Activated naive CD4-positive, alpha-beta T cell treated with anti-CD3 and anti-CD28 coated beads, Interleukin-2, amount 50 U/mL, for 24 hours (primary cell): ENCODE data around the gene HPN.
"Not testable (repeated sequence)": the region's sequence is repeated elsewhere in the genome, so short reads cannot be mapped to it uniquely, and the experiment has no call there.

Experiments used
- H3K27ac Mint-ChIP-seq: one replicate; pipeline ENCODE4 v1.8.0; 2021; ENCODE audit warnings: mild to moderate bottlenecking, mixed read lengths
- H3K27me3 Mint-ChIP-seq: one replicate; pipeline ENCODE4 v1.8.0; 2021; ENCODE audit warnings: mixed read lengths
- H3K36me3 Mint-ChIP-seq: one replicate; pipeline ENCODE4 v1.8.0; 2021; ENCODE audit warnings: mixed read lengths
- H3K4me1 Mint-ChIP-seq: one replicate; pipeline ENCODE4 v1.8.0; 2021; ENCODE audit warnings: mixed read lengths
- H3K4me3 Mint-ChIP-seq: one replicate; pipeline ENCODE4 v1.8.0; 2021; ENCODE audit warnings: mild to moderate bottlenecking, mixed read lengths
- H3K9me3 Mint-ChIP-seq: one replicate; pipeline ENCODE4 v1.8.0; 2021; ENCODE audit warnings: mixed read lengths

HPN gene

DNA sequence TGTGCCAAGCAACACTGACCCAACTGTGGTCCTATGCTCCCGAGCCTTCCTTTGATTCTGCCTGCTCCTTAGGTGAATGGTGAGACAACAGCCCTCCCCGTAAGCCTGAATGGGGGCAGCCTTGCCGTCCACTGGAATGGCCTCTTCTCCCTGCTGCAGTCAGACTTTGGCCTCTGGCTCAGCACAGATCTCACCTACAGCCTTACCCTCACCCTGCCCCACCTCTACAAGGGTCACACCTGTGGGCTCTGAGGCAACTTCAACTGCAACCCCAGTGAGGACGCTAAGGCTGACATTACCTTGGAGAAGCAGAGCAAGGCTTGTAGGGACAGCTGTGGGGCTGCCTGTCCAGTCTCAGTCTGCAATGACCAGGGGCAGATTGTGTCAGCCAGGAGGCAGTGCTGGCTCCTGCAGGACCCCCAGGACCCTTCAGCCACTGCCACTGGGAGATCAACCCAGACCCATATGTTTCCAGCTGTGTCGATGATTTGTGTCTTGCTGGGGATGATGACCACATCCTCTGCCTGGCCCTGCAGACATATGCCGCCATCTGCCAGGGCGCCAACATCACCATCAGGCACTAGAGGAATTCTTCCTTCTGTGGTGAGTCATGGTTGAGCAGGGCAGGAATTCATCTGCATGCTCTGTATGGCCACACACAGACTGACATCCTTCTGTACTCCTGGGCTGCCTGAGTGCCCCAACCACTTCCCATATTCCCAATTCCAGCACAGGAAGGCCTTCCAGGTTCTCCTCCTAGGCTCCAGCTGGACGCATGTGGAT lies 46.8 kb downstream of the HPN start:
- Mint-ChIP-seq H3K27ac (no peak overlapping the region), H3K4me3 (no peak overlapping the region), H3K36me3 (no peaks in the 10 kb centered on the region), H3K27me3 (peaks cover 4% of the 10 kb centered on the region), H3K9me3 (no peaks in the 10 kb centered on the region), H3K4me1 (peaks cover 9% of the 10 kb centered on the region)

DNA sequence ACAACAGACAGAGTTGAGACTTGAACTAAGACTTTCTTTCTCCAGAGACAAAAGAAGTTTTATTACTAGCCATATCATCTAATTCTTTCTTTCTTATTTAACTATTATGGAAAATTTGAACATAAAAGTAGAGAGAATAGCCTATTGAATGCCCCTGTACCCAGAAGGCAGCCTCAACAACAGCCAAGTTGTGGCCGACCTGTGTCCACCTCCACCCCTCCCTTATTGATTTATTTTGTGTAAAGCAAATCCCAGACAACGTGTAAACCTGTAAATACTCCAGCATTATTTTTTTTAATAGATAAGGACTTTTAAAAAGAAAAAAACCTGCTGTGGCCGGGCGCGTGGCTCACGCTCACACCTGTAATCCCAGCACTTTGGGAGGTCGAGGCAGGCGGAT lies 48.0 kb downstream of the HPN start:
- H3K36me3 Mint-ChIP-seq, result no peaks in the 10 kb centered on the region

DNA sequence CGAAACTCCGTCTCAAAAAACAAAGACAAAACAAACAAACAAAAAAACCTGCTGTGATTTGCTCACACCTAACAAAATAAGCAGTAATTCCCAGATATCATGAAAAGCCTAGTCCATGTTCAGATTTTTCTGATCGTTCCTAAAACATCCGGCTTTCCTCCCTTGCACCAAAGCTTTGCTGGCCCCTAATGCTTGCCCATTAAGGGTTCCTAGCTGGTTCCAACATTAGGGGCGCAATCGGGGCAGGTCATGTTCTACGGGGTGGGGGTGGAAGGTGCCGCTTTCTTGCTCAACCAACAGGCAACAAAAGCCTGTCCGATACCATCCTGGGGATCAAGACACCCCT lies 48.6 kb downstream of the HPN start:
- H3K27ac Mint-ChIP-seq, result no peak overlapping the region
- H3K4me1 Mint-ChIP-seq, result peaks cover 9% of the 10 kb centered on the region
- peaks cover 4% of the 10 kb centered on the region for H3K27me3 Mint-ChIP-seq
- no peak overlapping the region for H3K4me3 Mint-ChIP-seq
- H3K36me3 Mint-ChIP-seq, result no peaks in the 10 kb centered on the region
- no peaks in the 10 kb centered on the region for H3K9me3 Mint-ChIP-seq

More for the DNA sequence above, 48.0 kb downstream of the HPN start:
- peaks cover 4% of the 10 kb centered on the region for H3K27me3 Mint-ChIP-seq
- no peak overlapping the region for H3K27ac Mint-ChIP-seq
- peaks cover 9% of the 10 kb centered on the region for H3K4me1 Mint-ChIP-seq
- no peak overlapping the region for H3K4me3 Mint-ChIP-seq
- H3K9me3 Mint-ChIP-seq, result no peaks in the 10 kb centered on the region

DNA sequence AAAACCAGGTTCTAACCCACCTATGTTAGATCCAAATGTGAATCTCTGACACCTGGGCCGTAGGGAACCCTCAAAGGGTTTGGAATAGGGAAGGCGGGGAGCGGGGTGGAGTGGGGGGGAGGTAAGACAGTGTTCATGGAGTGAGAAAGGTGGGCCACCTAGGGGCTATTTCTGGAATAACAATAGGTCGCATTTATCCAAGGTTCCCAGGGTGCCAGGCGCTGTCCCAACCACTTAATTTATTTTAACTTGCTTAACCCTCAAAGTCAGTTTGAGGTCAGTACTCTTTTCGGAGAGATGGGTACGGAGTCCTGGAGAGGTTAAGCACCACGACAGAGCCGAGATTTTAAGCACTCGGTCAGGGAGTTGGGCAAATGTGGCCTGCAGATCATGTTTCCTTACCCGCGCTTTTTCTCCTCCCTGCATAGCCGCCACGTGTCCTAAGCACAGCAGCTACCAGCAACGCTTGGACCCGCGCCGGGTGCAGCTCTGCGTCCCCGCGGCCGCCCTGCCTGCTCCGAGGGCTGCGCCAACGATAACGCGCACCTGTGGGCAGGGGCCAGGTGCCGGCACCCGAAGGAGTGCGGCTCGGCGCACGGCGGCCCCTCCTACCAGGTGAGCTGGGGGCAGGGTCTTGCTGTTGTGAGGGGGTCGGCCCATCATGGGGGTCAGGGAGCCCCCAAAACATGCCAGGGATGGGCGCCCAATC lies 49.1 kb downstream of the HPN start:
- H3K36me3 Mint-ChIP-seq, result no peaks in the 10 kb centered on the region
- peaks cover 4% of the 10 kb centered on the region for H3K27me3 Mint-ChIP-seq
- no peaks in the 10 kb centered on the region for H3K9me3 Mint-ChIP-seq
- no peak overlapping the region for H3K4me3 Mint-ChIP-seq
- H3K4me1 Mint-ChIP-seq, result peaks cover 7% of the 10 kb centered on the region
- H3K27ac Mint-ChIP-seq, result no peak overlapping the region

GRCh38 chr19:35093430-35093829 lies 51.9 kb downstream of the HPN start:
- no peaks in the 10 kb centered on the region for H3K9me3 Mint-ChIP-seq
- peaks cover 4% of the 10 kb centered on the region for H3K27me3 Mint-ChIP-seq

DNA sequence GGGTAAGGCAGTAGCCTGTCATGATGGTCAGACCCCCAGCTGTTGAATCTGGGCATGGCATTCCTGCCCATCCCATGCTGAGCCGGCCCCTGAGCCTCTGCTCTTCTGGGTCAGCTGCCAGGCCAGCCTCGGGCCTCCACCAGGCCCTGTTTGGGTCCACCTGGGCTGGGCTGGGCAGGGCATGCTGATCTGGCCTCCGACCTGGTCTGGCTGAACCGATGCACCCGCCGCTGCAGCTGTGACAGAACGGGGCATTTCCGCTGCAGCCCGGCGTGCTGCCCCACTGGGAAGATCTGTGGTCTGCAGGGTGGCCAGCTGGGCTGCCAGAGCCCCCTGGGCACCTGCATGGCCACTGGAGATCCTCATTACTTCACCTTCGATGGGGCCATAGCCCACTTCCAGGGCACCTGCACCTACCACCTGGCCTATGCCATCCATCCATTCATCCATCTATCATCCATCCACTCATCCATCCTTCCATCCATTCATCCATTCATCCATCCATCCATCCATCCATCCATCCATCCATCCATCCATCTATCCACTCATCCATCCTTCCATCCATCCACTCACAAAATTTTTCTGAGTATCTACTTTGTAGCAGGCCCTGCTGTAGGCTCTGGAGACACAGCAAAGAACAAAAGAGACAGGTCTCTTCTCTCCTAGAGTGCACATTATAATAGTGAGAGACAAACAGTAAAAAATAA lies 52.6 kb downstream of the HPN start:
- Mint-ChIP-seq H3K4me3 (no peak overlapping the region), H3K4me1 (peaks cover 4% of the 10 kb centered on the region), H3K36me3 (no peaks in the 10 kb centered on the region), H3K27ac (no peak overlapping the region), H3K27me3 (peaks cover 4% of the 10 kb centered on the region), H3K9me3 (no peaks in the 10 kb centered on the region)

More at GRCh38 chr19:35093430-35093829, 51.9 kb downstream of the HPN start:
- Mint-ChIP-seq H3K36me3 (no peaks in the 10 kb centered on the region), H3K27ac (no peak overlapping the region), H3K4me3 (no peak overlapping the region), H3K4me1 (peaks cover 4% of the 10 kb centered on the region)

DNA sequence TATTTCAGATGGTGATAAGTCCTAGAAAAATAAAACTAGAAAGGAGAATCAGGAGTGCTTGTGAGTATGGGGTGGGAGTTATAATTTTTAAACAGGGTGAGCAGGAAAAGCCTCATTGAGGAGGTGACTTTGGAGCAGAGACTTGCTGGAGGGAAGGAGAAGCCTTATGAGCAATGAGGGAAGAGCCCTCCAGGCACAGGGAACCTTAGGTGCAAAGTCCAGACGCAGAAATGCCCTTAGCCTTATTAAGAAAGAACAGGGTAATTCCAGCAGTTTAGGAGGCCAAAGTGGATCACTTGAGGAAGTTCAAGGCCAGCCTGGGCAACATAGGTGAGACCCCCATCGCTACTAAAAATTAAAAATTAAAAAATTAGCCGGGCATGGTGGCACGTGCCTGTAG lies 53.1 kb downstream of the HPN start:
- Mint-ChIP-seq H3K36me3 (no peaks in the 10 kb centered on the region), H3K27me3 (peaks cover 4% of the 10 kb centered on the region), H3K9me3 (no peaks in the 10 kb centered on the region), H3K4me3 (no peak overlapping the region), H3K27ac (no peak overlapping the region), H3K4me1 (peaks cover 4% of the 10 kb centered on the region)

DNA sequence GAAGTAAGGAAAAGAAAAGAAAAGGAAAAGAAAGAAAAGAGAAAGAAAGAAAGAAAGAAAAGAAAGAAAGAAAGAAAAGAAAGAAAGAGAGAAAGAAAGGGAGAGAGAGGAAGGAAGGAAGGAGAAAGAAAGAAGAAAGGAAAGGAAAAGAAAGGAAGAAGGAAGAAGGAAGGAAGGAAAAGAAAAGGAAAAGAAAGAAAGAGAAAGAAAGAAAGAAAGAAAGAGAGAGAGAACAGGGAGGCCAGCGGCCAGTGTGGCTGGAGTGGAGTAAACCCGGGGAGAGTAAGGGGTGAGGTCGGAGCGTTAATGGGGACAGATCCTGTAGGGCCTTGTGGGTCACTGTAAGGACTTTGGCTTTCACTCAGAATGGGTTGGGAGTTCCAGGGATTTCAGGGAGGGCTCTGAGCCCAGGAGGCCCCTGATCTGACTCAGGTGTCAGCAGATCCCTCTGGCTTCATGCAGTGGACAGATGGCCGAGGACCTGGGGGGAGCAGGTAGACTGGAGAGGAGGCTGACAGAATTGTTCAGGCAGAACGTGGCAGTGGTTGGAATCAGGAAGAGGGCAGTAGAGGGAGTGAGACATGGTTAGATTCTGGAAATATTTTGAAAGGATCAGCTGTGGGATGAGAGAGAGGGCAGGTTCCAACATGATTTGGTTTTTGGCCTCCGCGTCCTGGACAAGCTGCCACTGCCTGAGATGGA lies 54.3 kb downstream of the HPN start:
- Mint-ChIP-seq H3K27me3 (no peaks in the 10 kb centered on the region), H3K27ac (no peak overlapping the region), H3K4me3 (no peak overlapping the region), H3K36me3 (no peaks in the 10 kb centered on the region), H3K9me3 (no peaks in the 10 kb centered on the region), H3K4me1 (no peaks in the 10 kb centered on the region)

GRCh38 chr19:35098413-35099049 lies 57.0 kb downstream of the HPN start:
- Mint-ChIP-seq H3K9me3 (no peaks in the 10 kb centered on the region), H3K4me1 (no peaks in the 10 kb centered on the region), H3K27me3 (no peaks in the 10 kb centered on the region), H3K36me3 (no peaks in the 10 kb centered on the region), H3K27ac (no peak overlapping the region), H3K4me3 (no peak overlapping the region)

DNA sequence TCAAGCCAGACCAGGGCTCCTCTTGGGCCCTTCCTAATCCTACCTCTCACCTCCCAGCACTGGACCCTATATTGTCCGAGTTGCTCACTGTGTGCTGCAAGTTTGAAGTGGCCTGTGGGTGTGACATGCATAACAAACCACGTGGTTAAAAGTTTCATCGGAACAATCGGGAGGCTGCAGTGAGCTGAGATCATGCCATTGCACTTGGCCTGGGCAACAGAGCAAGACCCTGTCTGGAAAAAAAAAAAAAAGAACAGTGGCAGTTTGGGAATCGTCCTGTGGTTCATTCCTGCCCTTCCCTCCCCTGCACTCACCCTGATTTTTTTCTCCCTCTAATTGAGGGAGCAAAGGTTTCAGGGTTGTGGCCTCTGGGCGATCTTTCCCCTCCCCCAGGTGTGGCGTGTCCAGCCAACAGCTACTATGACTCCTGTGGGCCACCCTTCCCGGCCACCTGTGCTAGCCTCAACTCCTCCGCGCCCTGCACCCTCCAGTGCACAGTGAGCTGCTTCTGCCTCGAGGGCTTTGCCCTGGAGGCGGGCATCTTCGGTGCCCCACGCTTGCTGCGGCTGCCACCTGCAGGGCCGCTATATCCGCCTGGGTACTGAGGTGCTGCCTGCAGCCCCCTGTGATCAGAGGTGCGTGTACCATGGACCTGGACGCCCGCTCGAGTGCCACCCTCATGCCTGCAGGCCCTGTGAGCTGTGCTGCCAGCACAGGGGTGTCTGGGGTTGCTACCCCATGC lies 57.8 kb downstream of the HPN start:
- Mint-ChIP-seq H3K9me3 (no peaks in the 10 kb centered on the region), H3K4me3 (no peak overlapping the region), H3K27ac (no peak overlapping the region), H3K4me1 (no peaks in the 10 kb centered on the region), H3K27me3 (no peaks in the 10 kb centered on the region), H3K36me3 (no peaks in the 10 kb centered on the region)

GRCh38 chr19:35099897-35100275 lies 58.4 kb downstream of the HPN start:
- no peak overlapping the region for H3K4me3 Mint-ChIP-seq
- H3K4me1 Mint-ChIP-seq, result no peaks in the 10 kb centered on the region
- H3K27ac Mint-ChIP-seq, result no peak overlapping the region
- H3K9me3 Mint-ChIP-seq, result no peaks in the 10 kb centered on the region
- H3K27me3 Mint-ChIP-seq, result no peaks in the 10 kb centered on the region
- H3K36me3 Mint-ChIP-seq, result no peaks in the 10 kb centered on the region

DNA sequence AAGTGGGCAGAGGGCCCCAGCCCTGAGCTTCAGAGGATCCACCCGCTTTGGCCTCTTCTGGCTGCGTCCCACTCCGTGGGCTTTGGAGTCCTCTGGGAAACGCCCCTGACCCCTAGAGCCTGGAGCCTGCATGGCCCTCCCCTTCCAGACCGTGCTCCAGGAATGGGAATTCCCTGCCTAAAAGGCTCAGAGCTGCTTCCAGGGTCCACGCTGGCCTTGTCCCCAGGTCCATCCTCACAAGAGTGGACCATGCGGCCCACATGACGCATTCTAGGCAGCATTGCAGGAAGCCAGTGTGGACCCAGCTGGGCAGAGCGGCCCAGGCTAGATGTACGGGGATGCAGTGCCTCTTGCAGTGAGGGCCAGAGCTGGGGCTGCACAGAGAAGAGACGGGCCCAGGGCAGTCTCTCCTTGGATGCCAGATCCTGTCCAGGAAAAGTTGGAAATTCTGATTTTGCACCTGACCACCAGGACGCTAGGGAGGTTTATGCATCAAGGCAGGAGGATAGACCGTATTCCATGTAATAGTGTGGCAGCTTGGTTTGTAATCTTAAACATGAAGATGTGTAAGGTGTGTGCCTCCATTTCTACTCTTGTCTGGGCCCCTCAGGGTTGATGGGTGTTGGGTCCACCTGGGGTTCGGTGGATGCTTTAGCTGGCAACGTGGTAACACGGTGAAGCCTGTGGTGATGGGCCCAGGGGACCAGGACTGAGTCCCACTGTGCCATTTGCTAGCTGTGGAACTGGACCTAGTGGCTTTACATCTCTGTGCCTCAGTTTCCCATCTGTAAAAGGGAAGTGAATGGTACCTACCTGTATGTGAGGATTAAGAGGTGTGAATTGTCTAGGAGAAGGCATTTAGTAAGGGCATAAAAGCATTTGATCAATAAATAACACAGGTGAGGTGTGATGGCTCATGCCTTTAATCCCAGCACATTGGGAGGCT lies 59.3 kb downstream of the HPN start:
- no peaks in the 10 kb centered on the region for H3K27me3 Mint-ChIP-seq
- no peak overlapping the region for H3K27ac Mint-ChIP-seq
- no peaks in the 10 kb centered on the region for H3K36me3 Mint-ChIP-seq
- no peaks in the 10 kb centered on the region for H3K4me1 Mint-ChIP-seq
- no peak overlapping the region for H3K4me3 Mint-ChIP-seq
- no peaks in the 10 kb centered on the region for H3K9me3 Mint-ChIP-seq

- not testable (repeated sequence) for H3K4me1 Mint-ChIP-seq, H3K4me3 Mint-ChIP-seq, H3K27ac Mint-ChIP-seq, H3K36me3 Mint-ChIP-seq, H3K27me3 Mint-ChIP-seq, H3K9me3 Mint-ChIP-seq
Observed at GRCh38 chr19:35101949-35102348, 60.4 kb downstream of the HPN start.

GRCh38 chr19:35103614-35104013 lies 62.1 kb downstream of the HPN start:
- H3K27me3 Mint-ChIP-seq, H3K4me1 Mint-ChIP-seq, H3K9me3 Mint-ChIP-seq, H3K4me3 Mint-ChIP-seq, H3K27ac Mint-ChIP-seq, H3K36me3 Mint-ChIP-seq: not testable (repeated sequence)
